22Rv1 (cell line): ENCODE data around the gene MOCS3.

Source experiments
- H3K27ac ChIP-seq: fragments of 450-650 bp; 2 replicates; pipeline ENCODE4 v1.5.1; 2017
- ZFX ChIP-seq: fragments of 450-650 bp; IDR thresholded peaks from 2 replicates; pipeline ENCODE4 v1.6.1; 2017; ENCODE audit warnings: antibody characterized with exemption, borderline replicate concordance
- TF ChIP-seq, protein P1 (sequence below): fragments of 450-650 bp; IDR thresholded peaks from 2 replicates; pipeline ENCODE4 v1.5.1; 2017; ENCODE audit warnings: mild to moderate bottlenecking

MOCS3 gene

GRCh38 chr20:50916257-50916656, 42.4 kb upstream of the MOCS3 start:
- peak overlapping the region; percentile 38 for H3K27ac ChIP-seq
- TF ChIP-seq, protein P1, sequence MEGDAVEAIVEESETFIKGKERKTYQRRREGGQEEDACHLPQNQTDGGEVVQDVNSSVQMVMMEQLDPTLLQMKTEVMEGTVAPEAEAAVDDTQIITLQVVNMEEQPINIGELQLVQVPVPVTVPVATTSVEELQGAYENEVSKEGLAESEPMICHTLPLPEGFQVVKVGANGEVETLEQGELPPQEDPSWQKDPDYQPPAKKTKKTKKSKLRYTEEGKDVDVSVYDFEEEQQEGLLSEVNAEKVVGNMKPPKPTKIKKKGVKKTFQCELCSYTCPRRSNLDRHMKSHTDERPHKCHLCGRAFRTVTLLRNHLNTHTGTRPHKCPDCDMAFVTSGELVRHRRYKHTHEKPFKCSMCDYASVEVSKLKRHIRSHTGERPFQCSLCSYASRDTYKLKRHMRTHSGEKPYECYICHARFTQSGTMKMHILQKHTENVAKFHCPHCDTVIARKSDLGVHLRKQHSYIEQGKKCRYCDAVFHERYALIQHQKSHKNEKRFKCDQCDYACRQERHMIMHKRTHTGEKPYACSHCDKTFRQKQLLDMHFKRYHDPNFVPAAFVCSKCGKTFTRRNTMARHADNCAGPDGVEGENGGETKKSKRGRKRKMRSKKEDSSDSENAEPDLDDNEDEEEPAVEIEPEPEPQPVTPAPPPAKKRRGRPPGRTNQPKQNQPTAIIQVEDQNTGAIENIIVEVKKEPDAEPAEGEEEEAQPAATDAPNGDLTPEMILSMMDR = no peak
- TF ChIP-seq ZFX = no peak

DNA sequence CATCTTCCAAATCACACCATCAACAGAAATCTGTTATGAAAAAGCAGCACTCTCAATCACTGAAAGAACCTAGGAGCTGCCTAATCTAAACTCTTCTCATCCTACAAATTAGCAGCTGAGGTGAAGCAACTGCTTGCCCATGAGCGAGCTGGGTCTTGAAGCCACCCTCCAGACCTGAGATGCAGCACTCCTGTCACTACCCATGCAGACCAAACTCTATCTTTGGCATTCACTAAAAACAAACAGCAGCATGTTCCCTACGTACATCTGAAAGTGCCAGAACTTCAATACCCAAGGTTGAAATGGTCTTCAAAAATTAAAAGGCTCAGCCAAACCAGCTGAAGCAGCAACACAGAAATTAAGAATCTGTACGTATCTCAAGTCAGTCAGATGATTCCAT, 41.7 kb upstream of the MOCS3 start:
- no peak for TF ChIP-seq ZFX
- TF ChIP-seq, protein P1 = no peak
- H3K27ac ChIP-seq = peak overlapping the region; percentile 38

GRCh38 chr20:50918403-50918802, 40.2 kb upstream of the MOCS3 start:
- no peak for TF ChIP-seq ZFX
- TF ChIP-seq, protein P1 = no peak
- no peak overlapping the region for H3K27ac ChIP-seq

- H3K27ac ChIP-seq = no peak overlapping the region
- no peak for TF ChIP-seq ZFX
- TF ChIP-seq, protein P1 = no peak
Observed at GRCh38 chr20:50919567-50919966, 39.1 kb upstream of the MOCS3 start.

- no peak overlapping the region; the same call in 1 of the 2 replicates for H3K27ac ChIP-seq
- TF ChIP-seq, protein P1 = no peak
- no peak for TF ChIP-seq ZFX
Observed at GRCh38 chr20:50920997-50921396, 37.6 kb upstream of the MOCS3 start.

DNA sequence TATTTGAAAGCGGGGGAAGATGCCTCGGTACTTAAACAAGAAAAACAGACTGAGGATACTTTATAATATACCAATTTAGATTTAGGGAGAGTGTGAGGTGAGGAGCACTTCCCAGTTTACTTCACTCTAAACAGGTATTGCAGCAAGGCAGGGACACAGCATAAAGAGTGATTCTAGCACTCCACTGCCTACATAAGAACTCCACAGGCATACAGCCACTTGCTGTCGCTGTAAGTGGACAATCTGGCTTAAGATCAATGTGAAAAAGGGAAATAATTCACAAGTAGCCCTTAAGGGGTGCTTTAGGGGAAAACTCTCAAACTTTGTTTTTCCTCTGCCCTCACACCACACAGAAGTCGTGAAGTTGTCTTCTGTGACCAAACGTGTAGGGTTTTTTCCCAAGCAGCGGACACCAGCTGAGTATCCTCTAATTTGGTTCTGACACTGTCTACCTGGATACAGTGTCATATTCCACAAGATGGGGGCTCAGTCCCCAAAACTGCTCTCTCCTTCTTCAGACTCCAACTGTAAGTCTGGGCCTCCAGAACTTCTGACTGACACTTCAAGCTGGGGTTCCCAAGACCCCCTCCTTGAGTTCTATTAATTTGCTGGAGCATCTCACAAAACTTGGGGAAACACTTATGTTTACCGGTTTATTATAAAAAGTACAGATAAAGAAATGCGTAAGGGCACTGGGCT, 36.7 kb upstream of the MOCS3 start:
- TF ChIP-seq ZFX = no peak
- TF ChIP-seq, protein P1 = no peak
- no peak overlapping the region; the same call in 1 of the 2 replicates for H3K27ac ChIP-seq

GRCh38 chr20:50924261-50924920, 34.2 kb upstream of the MOCS3 start:
- TF ChIP-seq, protein P1 = no peak
- no peak for TF ChIP-seq ZFX
- no peak overlapping the region for H3K27ac ChIP-seq
